LoVo (cell line): ENCODE measurements around the gene KDELR3.
"Not testable (repeated sequence)": the region's sequence is repeated elsewhere in the genome, so short reads cannot be mapped to it uniquely, and the experiment has no call there.

Experiments
- DNase-seq: peaks from one replicate; pipeline ENCODE4 v3.0.0-alpha.2; 2016; ENCODE audit warnings: low spot score

Gene KDELR3

DNA sequence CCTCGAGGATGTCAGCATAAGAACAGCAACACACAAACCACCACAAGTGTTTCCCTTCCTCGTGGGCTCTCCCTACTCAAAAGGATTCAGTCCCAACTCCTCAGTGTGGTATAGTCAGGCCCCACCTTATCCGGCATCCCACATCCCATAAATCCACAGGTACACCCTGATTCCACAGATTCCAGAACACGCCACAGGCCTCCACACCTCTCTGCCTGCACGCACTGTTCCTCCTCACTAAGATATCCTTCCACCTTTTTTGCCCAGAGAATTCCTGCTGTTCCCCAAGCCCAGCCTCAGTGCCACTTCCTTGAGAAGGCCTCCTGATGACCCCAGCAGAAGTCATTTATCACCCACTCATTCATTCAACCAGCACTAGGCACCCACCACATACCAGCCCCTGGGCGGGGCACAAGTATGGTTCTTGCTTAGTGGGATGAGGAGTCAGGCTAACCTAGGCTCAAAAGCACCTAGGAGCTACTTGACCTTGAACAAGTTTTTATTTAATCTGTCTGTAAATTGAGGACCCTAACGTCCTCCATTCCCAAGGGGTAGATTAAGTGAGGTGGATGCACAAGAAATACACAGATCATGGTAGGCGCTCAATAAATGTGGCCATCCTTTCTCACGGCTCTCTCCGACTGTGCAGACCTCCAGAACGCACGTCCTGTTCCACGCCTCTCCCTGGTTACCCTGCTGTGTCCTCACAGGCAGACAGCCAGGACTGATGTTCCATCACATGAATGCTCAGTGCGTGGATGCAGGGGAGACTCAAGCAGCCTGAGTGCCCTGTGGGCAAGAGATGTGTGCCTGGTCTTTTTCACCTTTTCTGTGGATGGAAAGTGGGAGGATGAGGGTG lies 10.8 kb upstream of the KDELR3 start:
- DNase-seq = peak; percentile 57

DNA sequence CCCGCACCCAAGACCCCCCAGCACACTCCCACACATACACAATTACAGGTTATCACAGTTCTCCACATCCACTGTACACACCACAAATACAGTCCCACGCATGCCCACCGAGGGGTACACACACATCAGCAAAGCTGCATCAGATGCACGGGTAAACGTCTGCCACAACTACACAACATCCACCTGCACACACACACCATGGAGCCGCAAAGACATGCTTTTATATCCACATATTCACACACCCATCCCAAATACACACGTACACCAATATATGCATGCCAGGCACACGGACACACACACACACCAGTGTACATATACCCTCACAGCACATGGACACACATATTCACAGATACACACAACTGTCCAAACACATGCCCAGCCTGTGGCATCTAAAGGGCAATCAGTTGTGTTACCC lies 7.5 kb upstream of the KDELR3 start:
- no peak for DNase-seq

DNA sequence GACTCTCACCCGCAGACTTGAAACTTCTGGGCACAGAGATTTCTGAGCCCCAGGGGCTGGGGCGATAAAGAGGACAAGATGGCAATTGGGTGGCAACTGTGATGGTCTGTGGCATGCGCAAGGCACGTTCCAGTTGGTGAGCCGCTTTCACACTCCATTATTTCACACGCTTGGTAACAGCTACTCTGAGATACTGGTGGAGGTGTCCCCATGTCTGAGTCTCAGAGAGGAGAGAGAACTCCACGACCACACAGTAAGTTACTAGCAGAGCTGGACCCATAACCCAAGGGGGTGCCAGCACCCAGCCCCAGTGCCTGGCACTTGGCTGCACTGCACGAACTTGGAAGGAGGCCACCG lies 6.9 kb upstream of the KDELR3 start:
- no peak for DNase-seq

DNA sequence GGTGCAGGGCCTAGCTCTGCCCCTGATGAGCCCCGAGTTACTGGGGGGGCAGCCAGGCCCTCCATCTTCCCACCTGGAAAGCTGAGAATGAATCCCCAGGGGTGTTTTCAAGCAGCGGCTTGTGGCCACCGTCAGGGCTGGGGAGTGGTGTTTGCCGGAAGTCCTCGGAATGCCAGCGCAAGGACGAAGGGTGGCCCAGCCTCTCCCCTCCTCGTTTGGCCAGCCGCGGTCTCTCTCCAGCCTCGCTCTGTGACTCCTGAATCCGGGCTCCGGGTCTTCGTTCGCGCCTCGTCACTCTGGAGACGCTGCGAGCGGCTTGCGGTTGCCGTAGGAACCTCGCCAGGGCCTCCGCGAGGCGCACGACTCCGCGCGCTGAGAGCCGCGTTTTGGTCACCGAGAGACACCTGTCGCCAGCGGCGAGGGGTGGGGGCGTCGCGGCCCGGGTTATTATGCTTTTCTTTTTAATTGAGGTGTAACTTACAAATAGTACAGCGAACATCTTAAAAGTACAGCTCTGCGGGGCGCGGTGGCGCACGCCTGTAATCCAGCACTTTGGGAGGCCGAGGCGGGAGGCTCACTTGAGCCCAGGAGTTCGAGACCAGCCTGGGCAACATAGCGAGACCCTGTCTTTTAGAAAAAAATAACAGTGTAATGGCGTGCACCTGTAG lies 6.3 kb upstream of the KDELR3 start:
- DNase-seq = peak; percentile 85

DNA sequence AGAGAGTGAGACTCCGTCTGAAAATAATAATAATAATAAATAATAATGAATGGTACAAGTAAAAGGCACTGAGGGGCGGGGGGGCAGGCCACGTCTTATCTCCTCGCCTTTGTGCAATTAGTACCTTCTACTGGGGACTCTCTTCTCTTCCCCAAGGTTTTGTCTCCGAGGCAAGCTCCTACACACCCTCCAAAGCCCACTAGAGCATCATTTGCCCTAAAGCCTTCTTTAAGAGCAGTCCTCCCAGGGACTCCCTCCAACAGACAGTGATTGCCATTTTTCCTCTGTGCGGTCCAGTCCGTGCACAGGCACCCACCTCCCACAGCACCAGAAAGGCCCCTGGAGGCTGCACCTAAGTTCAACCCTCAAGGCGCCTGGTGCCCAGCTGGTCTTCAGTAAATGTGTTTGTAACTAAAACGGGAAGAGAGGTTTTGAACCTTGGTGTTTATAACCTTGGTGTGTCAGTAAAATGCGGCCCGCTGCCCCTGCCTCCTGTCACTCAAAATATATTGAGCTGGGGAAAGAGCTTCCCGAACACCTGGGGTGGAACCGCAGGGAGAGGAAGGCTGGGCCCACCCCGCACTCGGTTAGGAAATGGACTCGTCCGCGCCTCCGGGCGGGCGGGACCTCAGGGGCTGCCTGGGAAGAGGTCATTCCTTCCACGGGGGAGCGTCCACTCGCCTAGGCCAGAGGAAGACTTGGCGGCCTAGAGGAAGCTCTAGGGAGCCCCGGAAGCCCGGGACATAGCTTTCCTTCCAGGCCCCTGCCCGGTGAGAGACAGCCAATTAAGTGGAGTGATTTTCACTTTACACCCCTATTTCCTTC lies 4.7 kb upstream of the KDELR3 start:
- no peak for DNase-seq

DNA sequence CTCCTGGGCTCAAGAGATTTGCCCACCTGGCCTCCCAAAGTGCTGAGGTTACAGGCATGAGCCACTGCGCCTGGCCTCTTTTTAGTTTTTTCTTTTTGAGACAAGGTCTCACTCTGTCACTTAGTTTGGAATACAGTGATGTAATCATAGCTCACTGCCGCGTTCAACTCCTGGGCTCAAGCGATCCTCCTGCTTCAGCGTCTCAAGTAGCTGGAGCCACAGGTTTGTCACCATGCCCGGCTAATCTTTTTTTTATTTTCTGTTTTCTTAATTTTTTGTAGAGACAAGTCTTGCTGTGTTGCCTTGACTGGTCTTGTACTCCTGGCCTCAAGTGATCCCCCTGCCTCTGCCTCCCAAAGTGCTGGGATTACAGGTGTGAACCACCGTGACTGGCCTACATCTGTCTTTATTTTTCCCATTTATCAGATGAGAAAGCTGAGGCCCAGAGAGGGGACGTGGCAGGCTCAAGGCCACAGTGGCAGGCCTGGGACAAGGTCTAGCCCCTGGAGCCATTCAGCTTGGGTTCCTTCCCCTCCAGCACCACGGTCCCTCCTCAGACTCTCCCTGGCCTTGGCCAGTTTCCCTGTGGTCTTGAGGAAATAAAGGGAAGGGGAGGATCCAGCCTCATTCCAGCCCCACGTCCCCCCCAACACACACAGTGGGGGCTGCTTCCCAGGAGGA lies 2.8 kb upstream of the KDELR3 start:
- DNase-seq = no peak

DNA sequence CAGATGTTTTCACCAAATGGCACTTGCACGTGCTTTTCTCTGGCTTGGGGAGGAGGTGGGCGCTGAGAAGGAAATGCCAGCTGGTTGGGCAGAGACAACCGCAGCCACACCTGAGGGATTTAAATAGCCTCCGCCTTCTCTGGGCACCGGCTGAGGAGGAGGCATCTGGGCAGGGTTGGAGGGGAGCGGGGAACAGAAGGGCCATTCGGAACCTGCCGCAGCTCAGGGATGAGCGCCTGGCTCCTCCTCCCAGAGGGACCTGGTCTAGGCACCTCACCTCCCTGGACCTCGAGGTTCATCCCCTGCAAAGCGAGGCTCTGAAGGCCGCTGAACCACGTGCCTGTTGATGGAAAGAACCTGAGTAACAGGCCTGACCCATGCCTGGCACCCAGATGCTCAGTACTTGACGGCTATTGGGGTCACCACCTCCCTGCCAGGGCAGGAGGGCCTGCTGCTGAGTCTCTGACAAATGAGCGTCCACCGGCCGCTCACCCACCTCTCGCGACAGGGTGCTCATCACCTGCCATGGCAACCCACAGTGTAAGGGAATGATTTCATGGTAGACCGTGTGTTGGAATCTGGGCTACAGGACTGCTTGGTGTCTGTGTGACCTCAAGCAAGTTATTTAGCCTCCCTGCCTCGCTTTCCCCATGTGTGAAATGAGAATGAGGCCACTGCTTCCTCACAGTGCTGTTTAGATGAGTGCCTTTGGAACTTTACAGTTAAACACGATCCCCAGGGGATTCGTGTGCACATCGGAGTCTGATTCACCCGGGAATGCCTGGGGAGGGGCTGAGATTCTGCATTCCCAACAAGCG lies 2.0 kb upstream of the KDELR3 start:
- DNase-seq = no peak

DNA sequence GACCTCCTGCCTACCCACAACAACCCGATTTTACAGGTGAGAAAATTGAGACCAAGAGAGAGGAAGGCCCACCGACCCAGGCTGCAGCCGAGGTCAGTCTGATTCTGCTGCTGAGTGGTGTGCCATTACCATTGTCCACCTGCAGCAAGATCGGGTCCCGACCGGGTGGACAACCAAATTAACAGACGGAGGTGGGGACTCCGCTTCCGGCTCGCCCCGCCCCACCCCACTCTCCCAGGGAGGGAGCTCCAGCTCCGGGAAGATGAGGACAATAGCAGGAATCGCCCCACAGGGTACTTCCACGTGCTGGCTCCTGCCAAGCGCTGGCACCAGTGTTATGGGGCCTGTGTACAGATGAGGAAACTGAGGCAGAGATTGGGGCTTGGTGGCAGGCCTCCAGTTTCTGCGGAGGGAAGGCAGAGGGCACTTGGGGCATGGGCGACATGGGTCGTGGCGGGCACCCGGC lies 425 bp upstream of the KDELR3 start:
- DNase-seq = no peak

DNA sequence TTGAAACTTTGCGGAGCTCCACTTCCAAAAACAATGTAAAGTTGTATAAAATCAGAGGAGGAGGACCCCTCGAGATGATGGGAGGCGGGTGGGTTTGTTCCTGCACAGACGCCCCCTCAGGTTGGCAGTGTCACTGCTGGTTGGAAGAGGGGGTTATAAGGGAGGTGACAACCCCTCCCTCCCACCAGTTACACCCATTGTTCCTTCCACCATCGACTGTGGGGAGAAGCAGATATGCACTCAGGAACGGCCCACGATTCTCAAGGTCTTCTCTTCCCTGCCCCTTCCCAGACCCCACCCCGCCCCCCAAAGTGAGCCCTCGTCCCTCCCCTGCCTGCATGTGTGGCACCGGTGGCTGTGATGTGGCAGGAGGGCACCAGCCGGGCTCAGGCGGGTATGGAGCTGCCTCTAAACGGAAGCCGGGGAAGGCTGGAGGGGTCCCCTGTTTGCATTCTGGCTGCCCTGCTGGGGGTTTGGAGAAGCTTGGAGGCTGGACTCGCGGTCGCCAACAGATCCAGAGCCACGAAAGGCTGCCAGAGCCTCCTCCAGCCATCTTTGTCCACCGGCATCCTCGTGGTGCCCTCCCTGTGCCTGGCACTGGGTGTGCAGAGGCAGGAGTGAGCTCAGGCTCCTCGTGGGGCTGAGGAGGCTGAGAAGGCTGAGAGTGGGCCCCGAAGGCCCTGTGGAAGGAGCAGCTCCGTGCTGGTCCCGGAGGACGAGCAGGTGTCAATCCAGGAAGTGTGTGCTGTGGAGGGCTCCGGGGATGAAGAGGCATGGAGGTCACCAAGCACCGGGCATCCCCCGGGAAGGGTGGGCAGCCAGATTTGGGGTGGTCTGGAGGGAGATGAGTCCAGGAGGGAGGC lies 778 bp downstream of the KDELR3 start:
- DNase-seq = no peak

DNA sequence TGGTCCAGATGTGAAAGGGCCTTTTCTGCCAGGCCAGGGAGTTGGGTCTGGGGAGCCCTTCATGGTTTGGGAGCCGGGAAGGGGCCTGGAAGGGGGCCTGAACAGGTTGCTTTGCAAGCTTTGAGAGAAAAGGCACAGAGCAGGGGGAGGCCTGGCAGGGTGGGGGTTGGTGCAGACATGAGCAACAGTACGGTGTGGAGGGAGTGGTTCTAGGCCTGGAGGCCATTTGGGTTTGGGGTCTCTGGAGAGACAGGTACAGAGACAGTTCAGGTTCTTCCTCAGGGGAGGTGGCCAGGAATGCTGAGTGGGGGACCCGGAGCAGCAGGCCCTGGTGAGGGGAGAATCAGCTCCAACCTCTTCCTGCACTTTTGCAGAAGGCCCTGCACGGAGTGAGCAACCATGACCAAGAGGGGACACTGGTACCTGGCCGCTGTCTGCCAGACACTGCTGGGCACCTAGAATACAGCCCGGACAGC lies 1.4 kb downstream of the KDELR3 start:
- DNase-seq = no peak

DNA sequence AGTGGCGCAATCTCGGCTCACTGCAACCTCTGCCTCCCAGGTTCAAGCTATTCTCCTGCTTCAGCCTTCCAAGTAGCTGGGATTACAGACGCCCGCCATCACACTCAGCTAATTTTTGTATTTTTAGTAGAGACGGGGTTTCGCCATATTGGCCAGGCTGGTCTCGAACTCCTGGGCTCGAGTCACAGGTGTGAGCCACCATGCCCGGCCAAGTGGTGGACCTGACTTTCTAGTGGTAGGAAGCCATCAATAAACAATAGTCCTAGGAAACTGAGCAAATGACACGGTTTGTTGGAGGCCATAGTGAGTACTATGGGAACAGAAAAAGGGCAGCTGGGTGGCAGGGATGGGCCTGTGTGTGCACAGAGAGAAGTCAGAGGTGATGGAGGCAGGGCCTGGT lies 2.3 kb downstream of the KDELR3 start:
- not testable (repeated sequence) for DNase-seq

DNA sequence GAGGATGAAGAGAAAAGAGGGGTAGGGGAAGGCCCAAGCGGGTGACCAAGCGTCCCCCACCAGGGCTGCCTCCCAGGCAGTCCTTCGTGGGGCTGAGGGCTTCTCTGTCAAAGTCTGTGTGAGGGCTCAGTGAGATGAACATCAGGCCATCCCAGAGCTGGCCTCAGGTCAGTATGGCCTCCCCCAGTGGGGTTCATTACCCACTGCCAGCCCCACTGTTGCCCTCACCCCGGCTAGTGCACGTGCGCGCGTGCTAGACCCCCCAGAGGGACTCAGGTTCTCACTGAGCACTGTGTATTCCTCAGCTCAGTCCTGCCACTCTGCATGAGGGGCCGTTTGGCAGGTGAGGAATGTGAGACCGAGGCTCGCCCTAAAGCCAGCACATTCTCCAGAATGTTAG lies 3.3 kb downstream of the KDELR3 start:
- no peak for DNase-seq

DNA sequence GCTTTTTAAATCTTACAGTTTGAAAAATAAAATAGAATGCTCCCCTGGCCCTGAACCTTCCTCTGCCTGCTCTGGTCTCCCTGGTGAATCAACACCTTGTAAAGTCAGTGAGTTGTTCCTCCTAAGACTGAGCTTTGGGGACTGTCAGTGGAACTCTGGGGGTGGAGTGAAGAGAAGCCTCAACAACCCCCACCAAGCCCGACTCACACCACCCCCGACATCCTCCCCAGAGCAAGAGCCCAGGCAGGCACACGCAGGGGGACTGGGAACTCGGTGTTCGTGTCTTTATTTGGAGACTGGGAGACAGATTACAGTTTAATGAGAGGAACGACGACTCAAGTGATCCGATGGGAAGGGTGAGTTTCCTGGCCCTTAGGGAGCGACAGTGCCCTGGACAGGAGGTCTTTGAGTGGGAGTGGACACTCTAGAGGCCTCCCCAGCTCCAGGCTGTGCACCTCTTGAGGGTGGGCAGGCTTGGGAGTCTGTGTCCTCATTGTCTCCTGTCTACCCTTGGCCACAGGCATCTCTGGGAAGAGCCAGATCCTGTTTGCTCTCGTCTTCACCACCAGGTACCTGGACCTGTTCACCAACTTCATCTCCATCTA lies 6.2 kb downstream of the KDELR3 start:
- no peak for DNase-seq

DNA sequence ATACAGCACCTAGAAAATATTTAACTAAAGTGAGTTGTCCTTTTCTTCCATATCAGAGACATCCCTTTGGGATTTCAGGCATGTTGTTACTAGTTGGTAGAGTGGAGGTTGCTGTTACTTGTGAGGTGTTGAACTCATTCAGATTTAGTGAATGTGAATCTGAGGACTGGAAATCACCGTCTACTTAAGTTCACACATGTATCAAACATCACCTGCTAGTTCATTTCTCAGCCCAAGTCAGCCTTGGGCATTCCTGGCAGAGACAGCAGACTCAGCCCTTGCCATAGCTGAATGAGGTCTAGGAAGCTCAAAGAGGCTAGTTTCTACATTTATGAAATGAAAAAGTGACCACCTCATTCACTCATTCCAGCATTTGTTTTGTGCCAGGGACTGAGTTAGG lies 9.7 kb downstream of the KDELR3 start:
- DNase-seq = no peak

DNA sequence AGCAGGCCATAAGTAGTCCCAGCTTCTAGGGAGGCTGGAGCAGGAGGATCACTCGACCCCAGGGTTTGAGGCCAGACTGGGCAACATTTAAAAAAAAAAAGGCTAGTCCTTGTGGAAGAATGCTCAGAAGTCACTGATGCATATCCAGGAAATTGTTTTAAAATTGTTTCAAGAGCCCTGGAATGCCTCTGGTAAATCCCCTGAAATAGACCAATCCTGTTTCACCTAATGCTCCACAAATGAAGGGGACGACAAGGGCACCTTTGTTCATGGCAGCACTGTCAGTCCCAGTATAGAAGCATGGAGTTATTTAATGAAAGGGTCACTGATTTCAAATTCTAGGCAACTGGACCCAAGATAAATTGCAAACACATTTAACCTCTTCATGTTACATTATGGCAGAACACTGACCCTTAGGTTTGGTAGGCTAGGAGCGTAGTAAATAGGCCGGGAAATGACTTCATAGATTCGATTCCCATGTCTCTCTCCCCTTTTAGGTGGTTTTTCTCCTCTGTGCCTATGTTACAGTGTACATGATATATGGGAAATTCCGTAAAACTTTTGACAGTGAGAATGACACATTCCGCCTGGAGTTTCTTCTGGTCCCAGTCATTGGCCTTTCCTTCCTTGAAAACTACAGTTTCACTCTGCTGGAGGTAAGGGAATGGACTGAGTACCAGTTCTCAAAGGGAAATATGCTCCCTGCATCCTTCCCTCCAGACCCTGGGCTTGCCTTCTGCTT lies 11.4 kb downstream of the KDELR3 start:
- no peak for DNase-seq

DNA sequence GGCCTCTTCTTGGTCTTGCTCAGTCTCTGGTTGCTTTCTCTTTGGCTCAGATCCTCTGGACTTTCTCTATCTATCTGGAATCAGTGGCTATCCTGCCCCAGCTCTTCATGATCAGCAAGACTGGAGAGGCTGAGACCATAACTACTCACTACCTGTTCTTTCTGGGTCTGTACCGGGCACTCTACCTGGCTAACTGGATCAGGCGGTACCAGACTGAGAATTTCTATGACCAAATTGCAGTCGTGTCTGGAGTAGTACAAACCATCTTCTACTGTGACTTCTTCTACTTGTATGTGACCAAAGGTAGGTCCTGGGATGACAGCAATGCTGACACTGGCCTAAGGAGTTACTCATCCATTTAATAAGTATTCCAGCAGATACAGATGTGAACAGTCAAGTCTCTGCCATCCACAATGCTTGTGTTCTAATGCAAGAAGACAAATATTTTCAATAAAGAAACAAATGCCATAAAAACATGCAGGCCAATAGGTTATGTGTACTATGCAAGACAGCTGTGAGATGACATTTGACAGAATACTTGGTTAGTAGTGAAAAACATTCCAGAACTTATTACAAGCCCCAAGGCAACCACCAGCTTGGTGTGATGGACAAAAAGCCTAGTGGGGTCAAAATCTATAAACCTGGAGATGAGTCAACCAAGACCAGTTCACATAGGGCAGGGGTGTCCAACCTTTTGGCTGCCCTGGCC lies 13.4 kb downstream of the KDELR3 start:
- no peak for DNase-seq

DNA sequence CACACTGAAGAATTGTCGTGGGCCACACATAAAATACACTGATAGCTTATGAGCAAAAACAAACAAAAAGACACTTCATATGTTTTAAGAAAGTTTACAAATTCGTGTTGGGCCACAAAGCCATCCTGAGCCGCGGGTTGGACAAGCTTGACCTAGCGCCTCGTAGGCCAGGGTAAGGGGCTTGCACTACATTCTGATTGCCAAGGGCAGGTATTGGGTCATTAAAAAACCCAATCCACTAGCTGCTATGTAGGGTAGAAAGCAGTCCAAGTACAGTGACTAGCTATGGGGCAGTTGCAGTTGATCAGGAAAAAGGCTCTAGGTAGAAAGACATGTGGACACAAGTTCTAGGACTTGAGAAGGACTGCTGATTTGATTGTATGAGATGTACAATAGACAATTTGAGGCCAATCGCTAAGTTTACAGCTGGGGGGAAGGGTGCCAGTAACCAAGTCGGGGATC lies 14.0 kb downstream of the KDELR3 start:
- no peak for DNase-seq

DNA sequence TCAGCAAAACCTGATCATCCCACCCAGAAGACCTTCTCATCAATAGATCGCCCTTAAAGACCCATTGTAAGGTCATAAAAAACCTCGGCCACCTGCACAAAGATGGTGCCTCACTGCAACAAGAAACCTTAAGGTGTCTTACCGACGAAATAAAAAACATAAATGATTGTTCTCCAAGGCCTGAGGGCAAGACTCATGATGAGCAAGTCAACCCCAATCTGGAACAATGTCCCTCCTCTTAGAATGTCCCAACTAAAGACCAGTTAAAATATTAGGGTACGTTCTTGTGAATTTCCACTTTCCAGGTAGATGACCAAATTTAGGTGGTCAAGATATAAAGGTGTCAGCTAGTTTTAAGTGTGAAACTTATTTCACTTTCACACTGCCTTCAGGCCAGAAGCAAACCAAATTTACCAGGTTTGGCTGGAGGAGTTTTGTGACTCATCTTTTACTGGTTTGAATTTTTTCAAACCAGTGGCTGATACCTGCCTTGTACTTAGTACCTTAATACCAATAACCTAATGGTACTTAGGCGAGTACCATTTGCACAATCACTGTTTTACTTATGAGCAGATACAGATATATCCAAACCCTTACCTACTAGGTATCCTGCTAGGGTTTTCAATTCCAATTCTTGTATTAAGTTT lies 14.9 kb downstream of the KDELR3 start:
- DNase-seq = no peak
